Heart left ventricle (tissue), 16 donors: ENCODE data around the gene UQCRC1. TPM values are rescaled to one million over a fixed set of nuclear protein-coding genes. Genes with fewer than 3 reads are reported as not detected.

Source experiments
- ATAC-seq, 4 donors: fragments of 200-7000 bp; cut with Tn5 transposase; one replicate each; pipeline ENCODE4 v1.9.1; 2020 to 2022; ENCODE audit warnings: moderate library complexity in 4 of 4, mild to moderate bottlenecking in 3 of 4, moderate number of reproducible peaks in 1 of 4
- DNase-seq, 5 donors: peaks; one replicate each; pipeline ENCODE4 v3.0.0-alpha.2; 2020
- H3K27ac ChIP-seq, 12 donors: fragments of 200-600 bp; sonication (generic) in 4 of 12; one replicate each; pipeline versions ENCODE4 v1.5.0 to v1.8.0; 2016 to 2022; ENCODE audit warnings: mild to moderate bottlenecking in 2 of 12
- H3K27me3 ChIP-seq, 9 donors: fragments of 200-600 bp; sonication (generic) in 2 of 9; one replicate each; pipeline versions ENCODE4 v1.5.1 to v1.8.0; 2016 to 2022; ENCODE audit warnings: mild to moderate bottlenecking in 3 of 9
- H3K36me3 ChIP-seq, 9 donors: fragments of 200-600 bp; sonication (generic) in 2 of 9; one replicate each; pipeline versions ENCODE4 v1.5.0 to v1.8.0; 2018 to 2022; ENCODE audit warnings: mild to moderate bottlenecking in 2 of 9
- H3K4me1 ChIP-seq, 12 donors: fragments of 200-600 bp; sonication (generic) in 4 of 12; one replicate each; pipeline versions ENCODE4 v1.5.0 to v1.8.0; 2016 to 2022; ENCODE audit warnings: mild to moderate bottlenecking in 3 of 12
- H3K4me3 ChIP-seq, 12 donors: fragments of 200-600 bp; sonication (generic) in 4 of 12; one replicate each; pipeline versions ENCODE4 v1.5.0 to v1.8.0; 2017 to 2022; ENCODE audit warnings: mild to moderate bottlenecking in 9 of 12, moderate library complexity in 4 of 12
- H3K9me3 ChIP-seq, 12 donors: fragments of 200-600 bp; sonication (generic) in 4 of 12; one replicate each; pipeline versions ENCODE4 v1.5.0 to v1.8.0; 2016 to 2022; ENCODE audit warnings: mild to moderate bottlenecking in 1 of 12
- POLR2A ChIP-seq, 2 donors: fragments of 450-650 bp; IDR thresholded peaks; one replicate each; pipeline ENCODE4 v1.6.1; 2017; ENCODE audit warnings: antibody characterized with exemption in 2 of 2, mild to moderate bottlenecking in 2 of 2, moderate library complexity in 2 of 2
- WGBS, 4 donors: extraction: QIAGEN DNeasy Blood & Tissue Kit in 2 of 4; methylation state at CpG; one replicate each; pipeline versions ENCODE4 v1.1.5 to v1.1.7; 2013 to 2018; 5-methylcytosine and 5-hydroxymethylcytosine counted together
- intact Hi-C, 10 donors: fragments of 100-400 bp; cut with DNase I; formaldehyde crosslinking; loops; one replicate each; pipeline versions ENCODE4 v1.11.1 to v1.14.2; 2022
- polyA plus RNA-seq, 2 donors: library from polyadenylated mRNA; stranded (reverse); fragments of 200-250 nt; gene quantifications; one replicate each; pipeline ENCODE4 v1.2.3, GENCODE V29; 2013
- total RNA-seq, 9 donors: library from RNA; depleted of rRNA in 2 of 9; stranded (reverse); fragments of >200 nt in 2 of 9; fragmentation: NEBNext Ultra II Directional in 3 of 9; extraction: Animal tissue kit (Norgen Biotek cat#: 25700) in 3 of 9; gene quantifications; one replicate each; pipeline versions ENCODE4 v1.1.0 to v1.2.4, GENCODE V29; 2016 to 2023
- TF ChIP-seq, protein P1 (sequence below), 12 donors: fragments of 200-600 bp; sonication (generic) in 4 of 12; IDR thresholded peaks; one replicate each; pipeline versions ENCODE4 v1.5.0 to v1.8.0; 2018 to 2022; ENCODE audit warnings: antibody characterized with exemption in 12 of 12, mild to moderate bottlenecking in 5 of 12
- donor health status: ischemic (EF 13 %, LVEDD 7.1; RV severe dilation, severe dysfunction).
- donor health status: healthy with polysubstance abuse.
- donor health status: DM: no; HTN: yes; CAD: no.
- donor health status: DM: no; HTN: no; CAD: no.
- donor health status: ischemic (EF 25% LVEDD 6.9; RV normal size, moderate dysfunction).
- donor health status: ischemic (EF 25% LVEDD 5.7; RV mildly dilated, moderate dysfunction).
- donor health status: healthy.
- donor health status: DM: yes; HTN: yes; CAD: no.
- donor health status: ischemic (EF 35%, LVEDD 5.7; RV mildly dilated, moderate dysfunction).
- donor health status: nonischemic (EF 11% LVEDD 7.7; RV severe dilation, severe dysfunction).
- donor health status: DM: yes; HTN: yes; CAD: no.
- donor health status: PGD.
- donor health status: ischemic (EF 29% LVEDD 5.4; RV normal size, mild dysfunction).
- donor health status: nonischemic (EF 23%, LVEDD 6.1; RV moderate dilation, normal function).

Gene UQCRC1
- total and polyA plus RNA-seq, 11 donors: 580 to 2,191 (median 1,008) TPM

DNA sequence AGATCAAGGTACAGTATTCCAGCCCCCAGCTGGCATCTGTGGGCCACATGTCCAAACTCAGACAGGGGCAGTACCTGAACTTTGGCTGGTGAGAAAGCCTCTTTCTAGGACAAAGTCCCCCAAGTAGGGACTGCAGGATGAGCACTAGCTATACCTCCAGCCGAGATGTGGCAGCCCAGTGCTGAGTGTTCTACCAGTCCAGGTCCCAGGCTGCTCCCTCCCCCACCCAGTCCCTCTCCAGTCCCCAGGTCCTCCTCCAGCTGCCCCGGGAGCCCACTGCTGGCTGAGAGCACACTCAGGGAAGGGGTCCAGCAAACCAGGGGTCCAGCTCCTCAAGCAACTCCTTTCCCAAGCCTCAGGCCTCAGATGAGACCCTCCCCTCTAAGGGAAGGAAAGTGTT lies 24.3 kb upstream of the UQCRC1 start:
- peaks cover 0 to 28% (median 19%) of the 10 kb centered on the region in 12 donors for H3K4me1 ChIP-seq
- H3K9me3 ChIP-seq: no peaks in the 10 kb centered on the region
- ATAC-seq (no peak), DNase-seq (peak in 1 of 5 donors; percentile 18)
- 86 to 93% (median 90%) methylated on average over 2 of the region's 2 CpGs for WGBS, 4 donors
- intact Hi-C loops: loop anchor here in 1 of 10 donors (2.0 to 10.0 kb wide), 3 partner anchors 25 to 169 kb away; partner anchors contain the start of genes PFKFB4 and UQCRC1
- no peak overlapping the region for H3K27ac ChIP-seq
- no peak for TF ChIP-seq POLR2A (IDR thresholded peaks at IDR 0.05)
- TF ChIP-seq, protein P1, sequence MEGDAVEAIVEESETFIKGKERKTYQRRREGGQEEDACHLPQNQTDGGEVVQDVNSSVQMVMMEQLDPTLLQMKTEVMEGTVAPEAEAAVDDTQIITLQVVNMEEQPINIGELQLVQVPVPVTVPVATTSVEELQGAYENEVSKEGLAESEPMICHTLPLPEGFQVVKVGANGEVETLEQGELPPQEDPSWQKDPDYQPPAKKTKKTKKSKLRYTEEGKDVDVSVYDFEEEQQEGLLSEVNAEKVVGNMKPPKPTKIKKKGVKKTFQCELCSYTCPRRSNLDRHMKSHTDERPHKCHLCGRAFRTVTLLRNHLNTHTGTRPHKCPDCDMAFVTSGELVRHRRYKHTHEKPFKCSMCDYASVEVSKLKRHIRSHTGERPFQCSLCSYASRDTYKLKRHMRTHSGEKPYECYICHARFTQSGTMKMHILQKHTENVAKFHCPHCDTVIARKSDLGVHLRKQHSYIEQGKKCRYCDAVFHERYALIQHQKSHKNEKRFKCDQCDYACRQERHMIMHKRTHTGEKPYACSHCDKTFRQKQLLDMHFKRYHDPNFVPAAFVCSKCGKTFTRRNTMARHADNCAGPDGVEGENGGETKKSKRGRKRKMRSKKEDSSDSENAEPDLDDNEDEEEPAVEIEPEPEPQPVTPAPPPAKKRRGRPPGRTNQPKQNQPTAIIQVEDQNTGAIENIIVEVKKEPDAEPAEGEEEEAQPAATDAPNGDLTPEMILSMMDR (IDR thresholded peaks at IDR 0.05): no peak
- H3K27me3 ChIP-seq: no peaks in the 10 kb centered on the region
- H3K4me3 ChIP-seq: no peak overlapping the region
- peaks cover 0 to 46% (median 20%) of the 10 kb centered on the region in 9 donors for H3K36me3 ChIP-seq

DNA sequence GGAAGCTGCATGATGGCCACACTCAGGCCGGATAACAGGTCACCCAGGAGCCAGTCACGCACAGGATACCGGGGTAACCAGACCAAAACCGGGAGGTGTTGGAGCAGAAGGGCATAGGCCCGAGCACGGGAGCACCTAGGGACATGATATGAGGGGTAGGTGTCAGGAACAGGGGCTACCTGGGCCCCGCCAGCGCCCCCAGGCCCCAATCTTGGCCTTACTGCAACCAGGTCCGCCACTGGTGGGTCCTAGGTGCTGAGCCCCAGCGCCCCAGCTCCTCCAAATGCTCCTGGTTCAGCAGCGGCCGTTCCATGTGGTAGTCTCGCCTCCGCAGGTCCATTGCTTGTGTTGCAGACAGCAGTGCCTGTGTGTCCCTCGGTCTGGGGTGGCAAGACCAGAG lies 23.8 kb upstream of the UQCRC1 start:
- TF ChIP-seq, protein P1 (IDR thresholded peaks at IDR 0.05): no peak
- no peak for TF ChIP-seq POLR2A (IDR thresholded peaks at IDR 0.05)
- peaks cover 0 to 51% (median 20%) of the 10 kb centered on the region in 9 donors for H3K36me3 ChIP-seq
- peaks cover 0 to 28% (median 19%) of the 10 kb centered on the region in 12 donors for H3K4me1 ChIP-seq
- no peaks in the 10 kb centered on the region for H3K9me3 ChIP-seq
- no peaks in the 10 kb centered on the region for H3K27me3 ChIP-seq
- 95 to 100% (median 97%) methylated on average over 3 to 15 of the region's 15 CpGs for WGBS, 4 donors
- ATAC-seq (no peak), DNase-seq (peak in 2 of 5 donors; percentile 24 to 66)
- no peak overlapping the region for H3K4me3 ChIP-seq
- H3K27ac ChIP-seq: no peak overlapping the region
- intact Hi-C loops: loop anchor here in 1 of 10 donors (10.0 kb wide), 1 partner anchor 168 kb away; a partner anchor contains a TSS

DNA sequence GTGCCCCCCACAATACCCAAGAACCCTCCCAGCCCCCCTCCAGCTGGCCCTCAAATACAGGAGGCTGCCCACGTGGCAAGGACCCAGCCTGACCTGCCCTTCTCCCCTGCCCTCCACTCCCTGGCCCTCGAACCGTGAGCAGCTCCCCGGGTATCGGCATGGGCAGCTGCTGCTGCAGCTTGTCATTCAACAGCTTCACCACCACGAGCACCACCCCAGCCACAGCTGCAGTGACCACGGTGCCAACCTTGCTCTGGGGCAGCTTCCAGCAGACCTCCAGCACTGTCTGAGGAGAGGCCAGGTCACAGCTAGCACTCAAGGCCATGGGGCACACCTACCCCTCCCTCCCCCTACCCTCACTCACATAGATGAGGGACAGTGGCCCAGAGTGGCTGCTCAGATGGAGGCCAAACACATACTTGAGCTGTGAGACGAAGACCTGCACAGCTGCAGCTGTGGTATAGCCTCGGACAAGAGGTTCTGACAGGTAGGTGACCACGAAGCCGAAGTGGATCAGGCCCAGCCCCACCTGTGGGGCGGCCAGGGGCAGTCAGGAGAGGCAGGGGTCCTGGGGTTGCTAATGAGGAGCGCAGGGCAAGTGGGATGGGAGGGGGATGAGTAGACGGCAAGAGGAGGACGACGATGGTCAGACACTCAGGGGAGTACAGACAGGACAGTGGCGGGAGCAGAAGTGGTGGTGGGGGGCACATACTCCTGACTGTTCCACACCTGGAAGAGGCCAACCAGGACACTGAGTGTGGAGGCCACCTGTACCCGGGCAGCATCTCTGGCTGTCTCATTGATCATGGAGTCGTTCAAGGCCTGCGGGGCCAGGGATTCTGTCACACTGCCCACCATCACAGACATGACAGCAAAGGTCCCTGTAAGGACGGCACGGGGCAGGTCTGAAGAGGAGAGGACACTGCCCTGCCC lies 22.3 kb upstream of the UQCRC1 start:
- Histone ChIP-seq H3K4me3 (no peak overlapping the region), H3K36me3 (peaks cover 0 to 66% (median 32%) of the 10 kb centered on the region in 9 donors), H3K4me1 (peaks cover 0 to 25% (median 19%) of the 10 kb centered on the region in 12 donors), H3K27me3 (no peaks in the 10 kb centered on the region), H3K27ac (no peak overlapping the region), H3K9me3 (no peaks in the 10 kb centered on the region)
- WGBS, 4 donors: 72 to 84% (median 83%) methylated on average over 17 to 22 of the region's 22 CpGs
- ATAC-seq (no peak), DNase-seq (peak in 2 of 5 donors; percentile 43 to 44)
- no peak for TF ChIP-seq POLR2A (IDR thresholded peaks at IDR 0.05)
- TF ChIP-seq, protein P1 (IDR thresholded peaks at IDR 0.05): no peak
- intact Hi-C loops: loop anchor here in 1 of 10 donors (10.0 kb wide), 1 partner anchor 167 kb away; a partner anchor contains a TSS

DNA sequence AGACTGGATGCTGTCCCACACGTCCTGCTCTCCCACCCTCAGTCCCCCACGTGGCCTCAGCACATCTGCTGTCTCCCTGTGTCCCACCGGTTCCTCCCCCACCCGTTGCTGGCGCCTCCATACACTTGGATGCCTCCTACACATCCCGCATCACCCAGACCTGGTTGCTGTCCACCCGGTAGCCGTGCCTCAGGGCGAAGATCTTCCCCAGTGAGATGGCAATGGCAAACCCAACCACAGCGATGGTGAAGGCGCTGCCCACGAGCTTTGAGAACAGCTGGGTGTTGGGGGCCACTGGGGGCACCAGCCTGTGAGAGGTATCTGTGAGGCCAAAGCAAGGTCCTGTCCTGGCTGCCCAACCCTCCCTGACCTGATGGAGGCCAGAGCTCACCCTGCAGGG lies 21.4 kb upstream of the UQCRC1 start:
- no peak overlapping the region for H3K27ac ChIP-seq
- DNase-seq (peak in 1 of 5 donors; percentile 21), ATAC-seq (no peak)
- TF ChIP-seq POLR2A (IDR thresholded peaks at IDR 0.05): no peak
- TF ChIP-seq, protein P1 (IDR thresholded peaks at IDR 0.05): no peak
- no peaks in the 10 kb centered on the region for H3K9me3 ChIP-seq
- H3K4me1 ChIP-seq: peaks cover 0 to 16% (median 9%) of the 10 kb centered on the region in 12 donors
- 87 to 90% (median 88%) methylated on average over 12 of the region's 12 CpGs for WGBS, 4 donors
- no peaks in the 10 kb centered on the region for H3K27me3 ChIP-seq
- intact Hi-C loops: loop anchor here in 1 of 10 donors (10.0 kb wide), 1 partner anchor 166 kb away; a partner anchor contains a TSS
- no peak overlapping the region for H3K4me3 ChIP-seq
- H3K36me3 ChIP-seq: peaks cover 0 to 75% (median 36%) of the 10 kb centered on the region in 9 donors
